HG03520 (cell line): ENCODE data around the gene MLN.

Experiments used
- ATAC-seq: cut with Tn5 transposase; IDR thresholded peaks from one replicate; pipeline ENCODE4 v1.9.1; 2021; ENCODE audit warnings: mild to moderate bottlenecking, moderate library complexity; ENCODE audit not compliant: unreplicated experiment

The MLN gene, protein sequence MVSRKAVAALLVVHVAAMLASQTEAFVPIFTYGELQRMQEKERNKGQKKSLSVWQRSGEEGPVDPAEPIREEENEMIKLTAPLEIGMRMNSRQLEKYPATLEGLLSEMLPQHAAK

DNA sequence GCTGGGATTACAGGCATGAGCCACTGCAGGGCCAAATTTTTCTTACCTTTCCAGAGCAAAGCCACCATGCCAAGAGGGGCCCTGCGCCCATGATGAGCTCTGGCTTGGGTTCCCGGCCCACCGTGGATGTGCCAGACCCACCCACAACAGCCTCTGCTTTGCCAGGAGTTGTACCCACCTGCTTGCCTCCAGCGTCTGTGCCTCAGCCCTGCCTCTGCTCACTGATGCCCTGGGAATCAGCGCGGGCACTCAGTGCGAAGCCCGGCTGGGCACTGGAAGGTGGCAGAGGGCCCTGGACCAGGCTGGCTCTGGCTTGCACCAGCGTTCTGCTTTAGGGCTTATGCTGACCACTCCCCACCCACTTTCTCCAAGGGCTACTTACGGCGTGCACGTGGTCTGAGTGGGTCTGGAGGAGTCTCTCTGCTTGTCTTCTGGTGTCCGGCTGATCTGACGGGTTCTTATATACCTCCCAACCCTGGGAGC, at the start of gene MLN:
TSS of gene MLN (minus strand) at position 433 of the 483 bp plus-strand sequence. CDS start 2,840 bp downstream, outside the sequence.
- ATAC-seq: no peak

DNA sequence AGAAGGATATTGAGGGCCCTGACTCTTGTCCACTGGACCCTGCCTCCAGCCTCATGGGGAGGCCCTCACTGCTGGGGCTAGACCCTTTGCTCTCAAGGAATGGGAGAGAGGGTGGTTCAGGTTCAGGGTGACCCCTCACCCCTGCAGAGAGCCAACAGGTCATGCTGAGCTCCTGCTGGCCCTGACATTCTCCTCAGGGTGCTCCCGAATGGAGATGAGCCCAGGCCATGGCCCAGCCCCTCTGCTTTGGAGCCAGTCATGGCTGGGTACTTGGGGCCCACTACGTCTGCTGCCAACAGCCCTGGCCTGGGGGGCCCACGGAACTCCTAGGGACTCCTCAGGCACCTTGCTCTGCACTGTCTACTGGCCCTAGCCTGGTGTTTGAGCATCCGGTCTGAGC, 49.2 kb upstream of the MLN start:
- ATAC-seq: no peak

DNA sequence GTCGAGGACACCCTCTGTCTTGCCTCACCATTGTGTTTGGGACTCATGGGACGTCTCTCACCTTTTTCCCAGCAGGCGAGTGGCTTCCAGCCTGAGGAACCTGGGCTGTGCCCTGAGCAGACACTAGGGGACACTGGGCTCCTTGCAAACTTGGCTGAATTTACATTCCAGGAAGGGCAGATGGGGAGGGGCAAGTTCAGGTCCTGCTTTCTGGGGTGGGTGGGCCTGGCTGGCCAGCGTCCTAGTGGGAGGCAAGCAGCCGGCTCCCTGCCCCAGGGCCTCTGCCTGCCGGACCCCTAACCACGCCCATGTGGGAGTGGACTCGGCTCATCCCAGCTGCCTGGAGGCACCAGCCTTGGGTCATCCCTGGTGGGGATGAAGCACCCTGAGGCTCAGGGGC, 48.2 kb upstream of the MLN start:
- no peak for ATAC-seq

DNA sequence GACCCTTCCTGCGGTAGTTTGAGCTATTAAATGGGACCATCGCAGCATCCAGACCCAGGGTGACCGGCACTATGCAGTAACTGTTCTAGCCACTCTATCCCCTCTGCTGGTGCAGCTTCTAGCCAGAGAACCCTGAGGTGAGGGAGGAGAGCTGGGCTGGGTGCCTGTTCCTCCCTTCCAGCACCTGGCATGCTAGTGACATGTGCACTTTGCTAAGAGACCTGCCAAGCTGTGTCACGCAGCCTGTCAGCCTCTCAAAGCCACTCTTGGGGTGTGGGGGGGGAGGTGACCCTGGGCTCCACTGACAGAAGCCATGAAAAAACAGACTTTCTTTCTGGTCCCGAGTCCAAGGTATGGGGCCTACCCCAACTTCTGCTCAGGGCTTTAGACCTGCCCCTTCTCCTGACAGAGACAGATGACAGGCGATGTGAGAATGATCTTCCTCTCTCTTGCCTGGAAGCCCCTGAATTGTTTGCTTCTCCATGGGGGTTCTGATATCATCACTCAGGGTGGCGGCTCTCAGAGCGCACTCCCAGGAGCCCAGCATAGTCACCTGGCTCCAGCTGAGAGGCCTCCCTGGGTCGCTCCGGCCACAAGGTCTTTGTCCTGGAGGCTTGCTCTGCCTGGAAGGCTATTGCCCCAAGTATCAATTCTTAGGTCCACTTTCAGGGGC, 47.2 kb upstream of the MLN start:
- no peak for ATAC-seq

DNA sequence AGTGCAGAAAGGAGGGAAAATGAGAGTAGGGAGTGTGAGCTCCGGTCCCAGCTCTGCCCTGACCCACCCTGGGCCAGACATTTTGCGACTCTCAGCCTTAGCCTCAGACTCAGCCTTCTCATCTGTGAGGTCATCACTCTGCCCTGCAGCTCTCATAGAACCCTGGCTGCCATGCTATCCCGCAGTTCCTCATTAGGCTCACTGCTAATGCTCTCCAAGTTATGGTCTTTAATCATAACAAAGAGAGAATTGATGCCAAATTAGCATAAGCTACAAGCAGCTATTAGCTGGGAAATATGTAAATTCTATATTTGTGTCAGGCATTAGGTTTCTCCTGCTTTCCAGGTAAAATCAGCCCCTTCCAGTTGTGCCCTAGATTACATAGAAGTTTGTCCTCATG, 46.5 kb upstream of the MLN start:
- ATAC-seq: no peak

DNA sequence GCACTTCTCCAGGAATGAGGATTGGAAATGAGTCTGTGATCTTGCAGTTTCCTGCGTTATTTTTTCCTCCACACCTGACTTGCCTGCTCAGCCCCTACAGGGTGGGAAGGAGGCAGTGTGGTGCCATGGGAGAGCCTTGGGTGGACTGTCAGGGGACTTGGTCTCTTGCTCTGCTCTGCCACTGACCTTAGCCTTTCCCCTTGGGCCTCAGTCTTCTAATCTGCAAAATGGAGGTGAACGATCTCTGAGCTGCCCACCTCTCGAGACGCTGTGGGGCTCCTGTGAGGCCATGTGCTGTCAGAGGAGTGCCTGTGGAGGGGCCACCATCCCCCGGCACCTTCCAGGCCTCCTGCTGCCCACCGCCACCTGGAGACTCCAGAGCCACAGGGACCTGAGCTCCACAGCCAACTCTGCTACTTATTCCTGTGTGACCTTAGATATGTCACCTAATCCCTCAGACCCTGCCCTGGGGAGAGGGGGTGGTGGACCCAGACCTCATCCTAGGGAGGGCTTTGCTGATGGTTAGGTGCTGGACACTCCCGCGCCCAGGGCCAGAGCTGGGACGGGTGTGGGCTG, 45.8 kb upstream of the MLN start:
- no peak for ATAC-seq

DNA sequence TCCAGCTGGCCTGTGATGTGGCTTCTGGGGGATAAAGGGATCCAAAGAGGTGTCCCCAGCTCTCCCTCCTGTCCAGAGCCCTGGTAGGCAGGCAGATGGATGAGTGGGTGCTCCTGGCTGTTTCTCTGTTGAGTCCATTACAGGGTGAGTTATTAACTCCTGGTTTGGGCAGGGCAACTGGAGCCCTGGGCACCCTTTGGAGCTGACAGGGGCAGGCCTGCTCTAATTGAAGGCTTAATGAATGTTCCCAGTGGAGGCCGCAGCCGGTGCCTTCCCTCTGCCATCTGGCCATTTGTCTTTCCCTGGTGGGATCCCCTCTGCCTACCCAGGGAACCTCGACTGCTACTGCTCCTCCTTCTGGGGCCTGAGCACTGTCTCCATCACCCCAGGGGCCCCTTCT, 44.7 kb upstream of the MLN start:
- no peak for ATAC-seq

DNA sequence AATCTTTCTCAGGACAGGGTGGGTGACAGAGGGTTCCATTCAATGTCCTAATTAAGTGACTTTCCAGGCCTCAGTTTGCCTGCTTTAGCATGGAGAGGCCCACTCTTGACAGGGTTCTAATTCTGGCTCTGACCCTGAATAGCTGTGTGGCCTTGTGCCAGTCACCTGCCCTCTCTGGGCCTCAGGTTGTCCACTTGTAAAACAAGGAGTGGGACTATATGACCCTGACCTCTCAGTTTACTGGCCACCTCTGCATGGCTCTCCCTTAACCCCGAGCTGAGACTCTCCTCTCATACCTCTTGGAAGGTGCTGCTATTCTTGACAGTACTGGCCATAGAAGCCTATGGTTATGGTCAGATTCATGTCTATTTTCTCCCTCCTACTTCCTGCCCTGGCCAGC, 44.1 kb upstream of the MLN start:
- no peak for ATAC-seq

DNA sequence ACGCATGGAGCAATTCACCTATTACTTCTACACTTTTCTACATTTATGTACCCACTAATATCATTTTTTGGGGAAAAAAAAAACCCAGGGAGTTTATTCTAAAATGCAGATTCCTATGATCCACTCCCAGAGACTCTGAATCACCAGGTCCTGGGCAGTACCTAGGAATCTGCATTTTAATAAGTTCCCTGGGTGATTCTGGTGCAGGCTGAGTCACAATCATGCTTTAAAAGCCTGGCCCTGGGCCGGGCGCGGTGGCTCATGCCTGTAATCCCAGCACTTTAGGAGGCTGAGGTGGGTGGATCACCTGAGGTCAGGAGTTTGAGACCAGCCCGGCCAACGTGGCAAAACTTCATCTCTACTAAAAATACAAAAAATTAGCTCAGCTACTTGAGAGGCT, 43.3 kb upstream of the MLN start:
- ATAC-seq: no peak

DNA sequence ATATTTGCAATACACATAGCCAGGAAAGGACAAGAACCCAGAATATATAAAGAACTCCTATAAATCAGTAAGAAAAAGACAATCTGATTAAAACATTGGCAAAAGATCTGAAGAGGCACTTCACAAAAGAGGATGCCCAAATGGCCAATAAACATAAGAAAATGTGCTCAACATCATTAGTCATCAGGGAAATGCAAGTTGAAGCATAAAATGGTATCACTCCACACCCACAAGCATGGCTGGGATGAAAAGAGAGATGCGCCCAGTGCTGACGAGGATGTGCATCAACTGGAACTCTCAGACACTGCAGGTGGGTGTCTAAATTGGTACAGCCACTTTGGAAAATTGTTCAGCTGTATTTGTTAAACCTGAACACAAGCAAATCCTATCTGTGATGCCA, 42.4 kb upstream of the MLN start:
- ATAC-seq: no peak

DNA sequence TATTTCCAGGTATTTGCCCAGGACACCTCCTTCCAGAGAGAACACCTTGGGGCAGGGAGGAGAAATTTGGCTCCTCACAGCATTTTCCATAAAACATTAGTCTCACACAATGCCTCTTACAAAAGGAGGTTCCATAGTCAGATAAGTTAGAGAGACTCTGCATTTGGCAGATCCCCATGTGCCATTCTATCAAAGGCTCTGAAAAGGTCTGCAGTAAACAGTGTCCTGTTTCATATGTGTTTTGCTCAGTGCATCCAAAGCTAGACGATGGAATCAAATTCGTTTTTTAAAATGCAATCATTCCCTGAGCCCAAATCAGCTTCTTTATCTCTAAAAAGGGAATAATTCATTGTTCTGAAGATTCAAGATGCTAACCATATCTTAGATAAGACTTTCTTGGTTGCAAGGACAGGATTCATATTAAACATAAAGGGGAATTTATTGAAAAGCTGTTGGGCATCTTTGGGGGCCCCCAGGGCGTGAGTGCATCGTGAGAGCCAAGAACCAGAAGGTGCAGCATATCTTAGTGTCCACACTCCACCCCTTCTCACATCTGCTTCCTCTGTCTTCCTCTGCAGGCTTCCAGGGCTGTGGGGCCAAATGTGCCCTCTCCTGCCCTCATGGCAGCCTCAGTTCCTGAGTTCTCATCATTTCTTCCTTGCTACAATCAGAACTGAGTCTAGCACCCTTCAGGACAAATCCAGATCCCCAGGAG, 41.4 kb upstream of the MLN start:
- no peak for ATAC-seq

DNA sequence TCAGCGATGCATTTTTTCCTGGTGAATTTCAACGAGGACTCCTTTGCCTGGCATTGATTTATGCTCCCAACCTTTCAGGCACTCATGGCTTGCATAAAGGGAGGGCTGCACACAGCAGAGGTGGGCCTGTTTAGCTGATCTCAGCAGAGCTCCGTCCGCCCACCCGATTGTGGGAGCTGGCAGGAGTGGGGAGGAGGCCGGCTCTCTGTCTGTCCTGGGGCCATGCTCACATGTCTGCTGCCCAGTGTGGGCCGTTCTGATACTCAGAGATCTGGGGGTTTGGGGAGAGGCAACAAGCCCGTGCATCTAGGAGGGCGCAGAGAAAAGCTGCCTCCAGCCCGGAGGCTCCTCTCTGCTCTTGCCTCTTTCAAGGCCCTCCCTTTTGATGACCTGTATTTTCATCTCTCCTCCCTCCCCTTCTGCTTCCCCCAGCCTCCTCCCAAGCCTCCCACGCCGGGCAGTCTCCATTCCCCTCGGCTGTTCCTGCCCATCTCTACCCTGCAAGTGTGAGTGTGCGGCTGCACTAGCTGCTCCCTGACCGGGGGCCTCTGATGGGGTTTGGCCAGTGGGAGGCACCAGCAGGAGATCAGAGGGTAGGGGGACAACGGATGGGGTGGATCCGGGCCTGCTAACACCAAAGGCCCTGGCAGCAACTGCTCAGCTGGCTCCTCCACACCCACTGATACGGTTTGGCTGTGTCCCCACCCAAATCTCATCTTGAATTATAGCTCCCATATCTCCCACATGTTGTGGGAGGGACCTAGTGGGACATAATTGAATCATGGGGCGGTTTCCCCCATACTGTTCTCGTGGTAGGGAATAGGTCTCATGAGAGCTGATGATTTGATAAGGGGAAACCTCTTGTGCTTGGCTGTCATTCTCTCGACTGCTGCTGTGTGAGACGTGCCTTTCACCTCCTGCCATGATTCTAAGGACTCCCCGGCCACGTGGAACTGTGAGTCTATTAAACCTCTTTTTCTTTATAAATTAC, 39.6 kb upstream of the MLN start:
- no peak for ATAC-seq

DNA sequence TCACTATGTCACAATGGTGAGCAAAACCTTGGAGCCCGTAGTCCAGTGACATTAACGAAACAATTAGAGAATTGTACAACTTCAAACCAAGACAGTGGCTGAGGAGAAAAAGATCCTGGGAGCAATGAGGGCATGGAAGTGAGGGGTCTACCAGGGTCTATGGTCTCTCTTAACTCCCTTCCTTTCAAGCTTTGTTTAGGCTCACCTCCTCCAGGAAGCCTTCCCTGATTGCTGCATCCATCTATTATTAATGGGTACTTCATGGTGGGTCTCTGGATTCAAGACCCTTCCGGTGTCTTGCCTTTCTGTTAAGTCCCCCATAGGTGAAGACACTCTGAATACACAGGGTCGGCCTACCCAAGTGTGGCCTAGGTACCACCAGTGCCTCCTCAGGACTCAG, 38.1 kb upstream of the MLN start:
- ATAC-seq: no peak

DNA sequence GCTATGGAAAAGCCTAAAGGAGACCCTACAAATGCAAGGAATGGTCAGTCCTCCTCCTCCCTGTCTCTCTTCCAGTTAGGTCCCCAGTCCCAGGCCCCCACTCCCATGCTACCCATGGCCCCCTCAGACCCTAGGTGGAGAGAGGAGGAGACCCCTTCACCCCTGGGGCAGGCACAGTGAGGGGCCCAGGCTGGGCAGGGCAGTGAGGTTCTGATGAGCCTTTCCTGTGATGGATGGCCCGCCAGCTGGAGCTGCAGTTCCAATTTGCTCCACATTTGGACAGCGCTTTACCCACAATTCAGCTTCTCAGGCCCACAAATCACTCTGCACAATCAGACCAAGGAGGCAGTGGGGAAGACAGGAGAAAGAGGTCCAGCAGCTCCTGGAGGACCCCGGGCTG, 37.3 kb upstream of the MLN start:
- no peak for ATAC-seq

DNA sequence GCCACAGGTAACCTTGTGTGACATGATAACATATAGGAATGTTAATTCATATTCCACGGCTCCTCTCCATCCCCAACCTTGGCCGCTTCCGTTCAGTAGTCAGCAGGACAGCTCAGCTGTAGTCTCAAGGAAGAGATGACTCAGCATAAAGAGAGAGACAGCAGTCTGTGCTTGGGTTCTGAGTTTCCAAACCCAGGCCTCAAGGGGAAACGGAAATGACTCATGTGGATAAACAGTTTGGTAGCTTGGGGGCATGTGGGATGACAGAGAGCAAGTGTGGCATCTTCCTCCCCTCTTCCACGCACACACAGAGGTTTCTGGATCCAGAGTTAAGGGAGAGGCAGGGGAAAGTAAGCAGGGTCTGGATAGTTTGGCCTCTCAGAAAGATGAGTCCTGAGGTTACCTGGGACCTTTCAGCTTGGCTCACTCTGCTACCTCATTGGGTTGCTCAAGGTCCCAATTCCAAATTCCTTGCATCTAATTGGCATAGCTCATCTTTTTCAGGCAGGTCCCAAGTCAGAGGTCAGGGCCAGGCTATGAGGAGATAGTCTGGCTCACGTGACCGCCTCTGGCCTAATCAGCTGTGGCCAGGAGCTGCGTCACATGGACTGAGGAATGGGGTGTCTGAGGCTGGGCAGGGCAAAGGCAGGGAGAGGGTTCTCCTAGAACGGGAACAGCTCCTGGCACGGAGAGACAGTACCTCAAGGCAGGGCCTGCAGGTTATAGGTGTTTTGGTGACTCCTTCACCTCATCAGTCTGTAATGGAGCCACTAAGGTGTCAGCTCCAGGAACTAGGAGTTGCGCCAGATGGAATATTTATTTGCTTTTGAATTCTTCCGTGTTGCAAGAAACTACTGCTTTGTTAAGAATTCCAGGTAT, 36.5 kb upstream of the MLN start:
- ATAC-seq: no peak

DNA sequence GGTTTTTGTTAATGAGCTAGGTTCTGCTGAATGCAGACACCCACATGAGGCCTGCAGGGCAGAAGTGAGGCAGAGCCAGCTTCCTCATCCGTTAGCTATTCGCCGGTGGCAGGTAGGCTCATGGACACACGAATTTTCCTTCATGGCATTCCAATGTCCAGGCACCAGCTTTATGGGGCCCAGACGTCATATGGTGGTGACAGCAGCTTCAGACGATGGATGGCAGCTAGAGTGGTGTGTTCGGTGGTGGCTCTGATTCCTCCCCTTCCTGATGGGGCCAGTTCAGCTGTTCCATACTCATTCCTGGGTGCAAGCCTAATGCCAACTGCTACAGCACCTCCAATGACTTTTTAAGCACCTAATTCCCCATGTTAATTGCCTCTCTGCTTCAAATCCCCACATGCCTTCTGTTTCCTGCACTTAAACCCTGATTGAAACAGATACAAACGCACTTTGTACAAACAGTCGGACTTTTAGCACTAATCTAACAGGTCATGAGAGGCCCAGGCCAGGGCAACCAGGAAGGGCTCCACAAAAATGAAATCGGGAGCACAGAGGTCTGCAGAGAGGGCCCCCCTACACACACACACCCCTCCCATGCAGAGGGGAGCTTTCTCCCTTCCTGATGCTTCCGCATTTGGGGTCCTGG, 35.7 kb upstream of the MLN start:
- ATAC-seq: no peak

DNA sequence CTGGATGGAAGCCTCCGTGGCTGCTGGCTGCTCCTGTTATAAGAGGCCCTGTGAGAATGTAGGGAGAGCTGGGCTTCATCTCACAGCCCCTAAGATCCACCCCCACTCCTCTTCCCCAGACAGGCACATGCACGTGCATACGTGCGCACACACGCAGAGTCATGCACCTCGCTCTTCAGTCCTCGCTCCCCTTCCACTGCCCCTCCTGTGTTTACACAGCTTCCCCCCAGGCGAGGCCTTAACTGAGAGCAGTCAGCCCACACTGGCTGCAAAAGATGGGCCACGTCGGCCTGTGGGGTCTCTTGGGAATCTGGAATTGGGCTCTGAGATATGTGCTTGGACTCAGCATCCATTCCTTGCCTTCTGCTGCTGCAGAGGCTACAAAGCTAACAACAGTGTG, 35.2 kb upstream of the MLN start:
- no peak for ATAC-seq

DNA sequence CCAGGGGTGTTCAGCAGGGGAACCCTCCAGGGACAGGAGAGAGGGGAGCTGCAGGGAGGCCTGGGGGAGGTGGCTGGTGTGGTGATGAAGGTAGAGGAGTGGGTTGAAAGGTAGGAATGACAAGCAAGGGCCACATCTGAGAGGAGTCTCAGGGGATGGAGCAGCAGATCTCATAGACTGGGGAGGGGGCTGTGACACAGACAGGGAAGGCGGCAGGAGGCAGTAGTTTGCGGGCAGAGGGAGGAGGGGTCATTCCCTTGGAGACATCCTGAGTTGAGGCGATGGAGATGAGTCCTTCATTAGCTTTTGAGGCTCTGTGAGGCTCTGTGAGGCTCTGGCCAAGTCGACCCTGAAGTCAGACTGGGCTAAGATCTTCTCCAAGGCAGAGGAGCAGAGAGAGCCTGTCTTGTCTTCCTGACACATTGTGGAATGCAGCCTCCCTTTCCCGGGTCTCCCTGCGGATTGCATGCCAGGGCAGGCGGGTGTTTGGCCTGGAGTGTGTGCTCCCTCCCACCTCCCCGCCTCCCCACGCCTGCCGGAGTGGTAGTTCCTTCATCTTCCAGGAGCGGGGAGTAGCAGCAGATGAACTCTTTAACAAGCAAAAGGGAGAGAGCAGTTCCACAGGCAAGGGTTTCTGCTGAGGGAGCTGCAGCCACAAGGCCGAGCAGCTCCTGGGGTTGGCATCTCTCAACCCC, 34.3 kb upstream of the MLN start:
- no peak for ATAC-seq
